HG03095 (cell line): ENCODE measurements around the gene CPNE7.

ENCODE experiments used
- ATAC-seq: cut with Tn5 transposase; IDR thresholded peaks from one replicate; pipeline ENCODE4 v1.9.1; 2021; ENCODE audit warnings: moderate library complexity; ENCODE audit not compliant: unreplicated experiment

The CPNE7 gene

DNA sequence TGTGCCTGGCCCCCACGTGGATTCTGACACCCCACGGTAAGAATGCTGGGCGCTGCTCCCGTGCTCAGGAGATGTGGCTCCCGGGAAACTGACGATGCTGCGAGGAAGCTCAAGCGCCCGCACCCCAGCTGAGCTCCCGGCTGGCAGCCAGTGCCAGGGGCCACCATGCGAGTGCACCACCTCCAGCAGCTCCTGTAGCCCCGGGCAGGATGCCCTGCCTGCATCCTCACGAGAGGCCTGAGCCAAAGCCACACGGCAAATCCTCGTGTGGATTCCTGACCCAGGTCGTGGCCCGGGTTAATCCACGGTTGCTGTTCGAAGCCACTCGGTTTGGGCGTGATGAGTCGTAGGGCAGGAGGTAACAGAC lies 26.3 kb downstream of the CPNE7 start:
- ATAC-seq, result no peak

- no peak for ATAC-seq
Observed at GRCh38 chr16:89602273-89602951, 26.9 kb downstream of the CPNE7 start.

- no peak for ATAC-seq
Observed at GRCh38 chr16:89602952-89603590, 27.5 kb downstream of the CPNE7 start.

- ATAC-seq, result no peak
Observed at GRCh38 chr16:89604764-89605163, 29.2 kb downstream of the CPNE7 start.

- ATAC-seq, result no peak
Observed at GRCh38 chr16:89605186-89605970, 29.8 kb downstream of the CPNE7 start.

GRCh38 chr16:89606006-89606405 lies 30.4 kb downstream of the CPNE7 start:
- no peak for ATAC-seq

- no peak for ATAC-seq
Observed at GRCh38 chr16:89607453-89607852, 31.9 kb downstream of the CPNE7 start.

DNA sequence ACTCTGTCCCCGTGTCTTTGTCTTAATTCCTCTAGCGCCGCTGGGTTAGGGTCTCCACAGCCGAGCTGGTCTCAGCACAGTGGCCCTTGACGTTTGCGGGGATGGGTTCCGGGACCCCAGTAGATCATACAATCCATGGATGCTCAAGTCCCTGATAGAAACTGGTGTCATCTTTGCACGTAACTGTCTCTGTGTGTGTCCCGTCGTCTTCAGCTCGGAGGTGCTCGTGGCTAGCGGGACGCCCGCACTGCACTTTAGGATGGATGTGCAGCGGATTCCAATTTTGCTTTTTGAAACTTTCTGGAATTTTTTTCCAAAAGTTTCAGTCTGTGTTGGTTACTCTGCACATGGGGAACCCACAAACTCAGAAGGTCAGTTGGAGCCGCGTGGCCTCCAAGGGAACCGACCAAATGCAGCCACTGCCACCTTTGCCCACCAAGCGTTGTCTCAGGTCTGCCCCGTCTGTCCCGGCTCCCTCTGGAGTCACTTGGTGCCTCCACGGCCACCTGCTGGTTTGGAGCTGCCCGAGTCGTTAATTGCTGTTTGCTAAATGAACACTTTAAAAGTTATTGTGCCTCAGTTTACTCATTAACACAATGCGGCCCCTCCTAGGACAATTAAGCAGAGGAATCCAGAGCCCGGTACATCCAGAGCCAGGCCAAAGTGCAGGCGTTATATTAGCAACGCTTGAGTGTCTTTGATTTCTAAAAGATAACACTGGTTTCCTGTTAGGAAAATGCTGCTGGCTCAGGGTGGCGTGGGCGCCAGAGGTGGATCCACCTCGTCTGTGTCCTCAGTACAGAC lies 32.6 kb downstream of the CPNE7 start:
- ATAC-seq, result no peak

GRCh38 chr16:89610108-89610453 lies 34.5 kb downstream of the CPNE7 start:
- ATAC-seq, result no peak

- ATAC-seq, result no peak
Observed at GRCh38 chr16:89612415-89613166, 37.0 kb downstream of the CPNE7 start.

GRCh38 chr16:89613231-89613953 lies 37.8 kb downstream of the CPNE7 start, which contains the start of gene DPEP1:
Gene DPEP1, plus strand, starts transcription at chr16:89613642. Its CDS starts 16,769 bp downstream, at chr16:89630411.
- no peak for ATAC-seq

DNA sequence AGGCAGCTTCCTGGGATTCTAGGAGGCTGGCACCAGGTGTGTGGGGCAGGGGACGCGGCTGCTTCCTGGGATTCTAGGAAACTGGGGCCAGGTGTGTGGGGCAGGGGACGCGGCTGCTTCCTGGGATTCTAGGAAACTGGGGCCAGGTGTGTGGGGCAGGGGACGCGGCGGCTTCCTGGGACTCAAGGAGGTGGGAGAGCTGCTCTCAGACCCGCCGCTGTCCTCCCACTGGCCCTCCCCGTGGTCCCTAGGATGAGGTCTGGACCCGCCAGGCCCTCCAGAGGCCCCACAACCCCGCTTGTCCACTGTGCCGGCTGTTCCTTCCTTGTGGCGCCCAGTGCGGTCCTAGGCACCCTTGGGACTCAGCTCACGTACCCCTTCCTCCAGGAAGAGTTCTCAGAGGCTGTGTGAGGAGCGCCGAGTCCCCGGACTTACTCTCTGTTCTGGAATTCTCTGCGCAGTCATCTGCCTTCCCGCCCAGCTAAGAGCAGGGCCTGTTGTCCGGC lies 38.4 kb downstream of the CPNE7 start:
- ATAC-seq, result no peak

GRCh38 chr16:89615176-89615575 lies 39.6 kb downstream of the CPNE7 start:
- no peak for ATAC-seq

GRCh38 chr16:89615596-89616090 lies 40.1 kb downstream of the CPNE7 start:
- no peak for ATAC-seq

DNA sequence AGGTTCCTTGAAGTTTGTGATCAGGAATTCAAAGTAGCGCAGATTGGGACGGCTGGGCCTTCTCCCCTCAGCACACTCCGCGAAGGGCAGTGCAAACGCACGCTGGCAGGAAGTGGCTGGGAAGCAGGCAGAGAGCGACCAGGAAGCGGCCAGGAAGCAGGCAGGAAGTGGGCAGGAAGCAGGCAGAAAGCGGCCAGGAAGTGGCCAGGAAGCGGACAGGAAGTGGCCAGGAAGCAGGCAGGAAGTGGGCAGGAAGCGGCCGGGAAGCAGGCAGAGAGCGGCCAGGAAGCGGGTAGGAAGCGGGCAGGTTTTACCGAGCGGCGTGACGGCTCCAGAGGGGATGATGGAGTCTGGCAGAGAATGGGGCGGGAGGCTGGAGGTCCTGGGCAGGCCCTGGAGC lies 41.1 kb downstream of the CPNE7 start:
- no peak for ATAC-seq

- ATAC-seq, result no peak
Observed at GRCh38 chr16:89617036-89617435, 41.5 kb downstream of the CPNE7 start.

DNA sequence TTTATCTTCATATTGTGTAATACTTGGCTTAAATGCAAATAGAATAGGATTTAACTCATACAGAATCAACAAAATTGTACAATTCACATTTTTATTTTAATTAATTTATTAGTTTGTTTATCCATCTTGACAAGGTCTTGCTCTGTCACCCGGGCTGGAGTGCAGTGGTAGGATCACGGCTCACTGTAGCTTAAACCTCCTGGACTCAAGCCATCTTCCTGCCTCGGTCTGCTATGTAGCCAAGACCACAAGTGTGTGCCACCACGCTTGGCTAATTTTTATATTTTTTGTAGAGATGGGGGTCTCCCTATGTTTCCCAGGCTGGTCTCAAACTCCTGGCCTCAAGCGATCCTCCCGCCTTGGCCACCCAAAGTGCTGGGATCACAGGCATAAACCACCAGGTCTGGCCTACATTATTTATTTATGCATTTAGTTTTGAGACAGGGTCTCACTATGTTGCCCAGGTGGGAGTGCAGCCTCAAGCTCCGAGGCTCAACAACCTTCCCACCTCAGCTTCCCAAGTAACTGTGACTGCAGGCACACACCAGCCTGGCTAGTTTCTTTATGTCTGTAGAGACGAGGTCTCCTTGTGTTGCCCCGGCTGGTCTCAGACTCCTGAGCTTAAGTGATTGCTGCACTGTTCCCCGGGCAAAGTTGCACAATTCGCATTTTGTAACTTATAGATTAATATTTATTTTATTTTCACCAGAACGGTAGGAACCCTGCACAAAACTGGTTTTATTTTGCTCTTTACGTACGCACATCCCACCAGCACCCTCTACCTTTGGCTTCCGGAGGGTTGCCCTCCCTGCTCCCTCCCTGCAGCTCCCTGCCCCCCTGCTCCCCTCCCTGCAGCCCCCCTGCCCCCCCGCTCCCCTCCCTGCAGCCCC lies 42.8 kb downstream of the CPNE7 start:
- no peak for ATAC-seq

DNA sequence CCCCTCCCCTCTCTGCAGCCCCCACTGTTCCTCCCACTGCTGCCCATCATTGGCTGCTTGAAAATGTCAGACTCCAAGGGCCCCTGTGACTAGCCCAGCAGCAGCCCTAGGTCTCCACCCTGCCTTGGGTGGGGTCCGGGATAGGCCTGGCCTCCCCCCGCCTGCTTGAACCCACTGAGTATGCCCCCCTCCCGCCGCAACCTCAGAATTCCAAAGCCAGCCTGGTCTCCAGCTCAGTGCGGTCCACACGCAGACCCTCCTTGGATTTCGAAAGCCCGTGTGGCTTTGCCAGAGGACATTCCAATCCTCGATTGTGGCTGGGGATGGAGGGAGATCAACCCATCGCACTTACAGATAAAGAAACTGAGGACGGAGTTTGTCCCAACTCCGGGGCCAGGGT lies 44.3 kb downstream of the CPNE7 start:
- no peak for ATAC-seq
